Sigmoid colon (tissue), 7 donors: Measurements from ENCODE around the gene GPS1. TPM values are rescaled to one million over a fixed set of nuclear protein-coding genes. Genes with fewer than 3 reads are reported as not detected.

Source experiments
- DNase-seq: peaks from one replicate; pipeline ENCODE4 v3.0.0-alpha.2; 2019
- H3K27ac ChIP-seq, 4 donors: fragments of 200-600 bp; sonication (generic); one replicate each; pipeline ENCODE4 v1.5.1; 2016 to 2019; ENCODE audit warnings: mild to moderate bottlenecking in 1 of 4
- H3K27me3 ChIP-seq, 3 donors: fragments of 200-600 bp; sonication (generic); one replicate each; pipeline ENCODE4 v1.5.1; 2019; ENCODE audit warnings: mild to moderate bottlenecking in 1 of 3
- H3K36me3 ChIP-seq, 4 donors: fragments of 200-600 bp; sonication (generic); one replicate each; pipeline ENCODE4 v1.5.1; 2016 to 2019
- H3K4me1 ChIP-seq, 4 donors: fragments of 200-600 bp; sonication (generic); one replicate each; pipeline ENCODE4 v1.5.1; 2017 to 2019
- H3K4me3 ChIP-seq, 4 donors: fragments of 200-600 bp; sonication (generic); one replicate each; pipeline ENCODE4 v1.5.1; 2017 to 2019; ENCODE audit warnings: mild to moderate bottlenecking in 2 of 4, moderate library complexity in 1 of 4
- H3K9me3 ChIP-seq, 4 donors: fragments of 200-600 bp in 3 of 4; sonication (generic) in 3 of 4; one replicate each; pipeline versions ENCODE4 v1.5.1 to v1.6.1; 2013 to 2019
- CTCF ChIP-seq, 4 experiments: fragments of 450-650 bp in 3 of 4; fragments of 200-600 bp in 1 of 4; IDR thresholded peaks; one replicate each; pipeline ENCODE4 v1.5.1; 2016 to 2019; ENCODE audit warnings: antibody characterized with exemption in 4 of 4, mild to moderate bottlenecking in 3 of 4, moderate library complexity in 2 of 4
- EP300 ChIP-seq, 4 donors: sonication (generic); formaldehyde crosslinking; IDR thresholded peaks; one replicate each; pipeline ENCODE4 v1.6.1; 2017; ENCODE audit warnings: antibody characterized with exemption in 4 of 4
- POLR2A ChIP-seq, 2 donors: fragments of 450-650 bp; IDR thresholded peaks; one replicate each; pipeline ENCODE4 v1.6.1; 2016; ENCODE audit warnings: antibody characterized with exemption in 2 of 2, mild to moderate bottlenecking in 2 of 2, moderate library complexity in 2 of 2
- POLR2AphosphoS5 ChIP-seq, 4 donors: sonication (generic); formaldehyde crosslinking; IDR thresholded peaks; one replicate each; pipeline ENCODE4 v1.6.1; 2017; ENCODE audit warnings: antibody characterized with exemption in 4 of 4
- WGBS, 2 donors: extraction: QIAGEN DNeasy Blood & Tissue Kit; methylation state at CpG; one replicate each; pipeline ENCODE4 v1.1.7; 2013; 5-methylcytosine and 5-hydroxymethylcytosine counted together
- intact Hi-C: fragments of 100-400 bp; cut with DNase I; formaldehyde crosslinking; loops from one replicate; pipeline ENCODE4 v1.15.1; 2023
- polyA plus RNA-seq, 3 donors: library from polyadenylated mRNA; stranded (reverse); fragments of 200-250 nt; gene quantifications; one replicate each; pipeline ENCODE4 v1.2.3, GENCODE V29; 2013
- total RNA-seq, 4 donors: library from RNA; depleted of rRNA; stranded (reverse); fragments of >200 nt; gene quantifications; one replicate each; pipeline ENCODE4 v1.1.0, GENCODE V29; 2016
- donor health status: healthy with polysubstance abuse.
- donor health status: Bipolar disorder and iron deficiency.
- donor health status: healthy.

The GPS1 gene
- total and polyA plus RNA-seq, 7 donors: 64.6 to 83.6 (median 69.1) TPM

GRCh38 chr17:82101767-82102679 lies 50.3 kb downstream of the GPS1 start:
- no peaks in the 10 kb centered on the region for H3K9me3 ChIP-seq
- TF ChIP-seq POLR2AphosphoS5 (IDR thresholded peaks at IDR 0.05) (no peak), EP300 (IDR thresholded peaks at IDR 0.05) (no peak), POLR2A (IDR thresholded peaks at IDR 0.05) (no peak), CTCF (IDR thresholded peaks at IDR 0.05) (no peak)
- H3K27ac ChIP-seq: peak overlapping the region in 3 of 4 donors; percentile 88 to 98 (median 91)
- no peak for DNase-seq
- H3K4me1 ChIP-seq: peaks cover 0 to 56% (median 54%) of the 10 kb centered on the region in 4 donors
- no peak overlapping the region for H3K4me3 ChIP-seq
- no peaks in the 10 kb centered on the region for H3K27me3 ChIP-seq
- H3K36me3 ChIP-seq: no peaks in the 10 kb centered on the region
- intact Hi-C loops: loop anchor here (5.0 kb wide), 1 partner anchor 50 kb away; no protein-coding TSS in a partner anchor
- 52 to 69% methylated on average over 18 of the region's 18 CpGs for WGBS, 2 donors

GRCh38 chr17:82103553-82104451 lies 52.1 kb downstream of the GPS1 start:
- 36 to 63% methylated on average over 24 of the region's 24 CpGs for WGBS, 2 donors
- intact Hi-C loops: loop anchor here (5.0 kb wide), 1 partner anchor 48 kb away; no protein-coding TSS in a partner anchor
- peak; percentile 91 for DNase-seq

GRCh38 chr17:82104797-82105416 lies 53.2 kb downstream of the GPS1 start:
- no peak for DNase-seq
- no peak overlapping the region for H3K4me3 ChIP-seq
- H3K9me3 ChIP-seq: no peaks in the 10 kb centered on the region
- 88 to 95% methylated on average over 11 of the region's 11 CpGs for WGBS, 2 donors
- H3K27me3 ChIP-seq: no peaks in the 10 kb centered on the region
- H3K36me3 ChIP-seq: no peaks in the 10 kb centered on the region
- peak overlapping the region in 3 of 4 donors; percentile 81 to 91 (median 85) for H3K27ac ChIP-seq
- peaks cover 0 to 47% (median 38%) of the 10 kb centered on the region in 4 donors for H3K4me1 ChIP-seq
- intact Hi-C loops: loop anchor here (5.0 kb wide), 1 partner anchor 47 kb away; no protein-coding TSS in a partner anchor
- TF ChIP-seq POLR2AphosphoS5 (IDR thresholded peaks at IDR 0.05): no peak

More at GRCh38 chr17:82103553-82104451, 52.1 kb downstream of the GPS1 start:
- Histone ChIP-seq H3K36me3 (no peaks in the 10 kb centered on the region), H3K27ac (peak overlapping the region; percentile 66 to 91 (median 83)), H3K4me3 (no peak overlapping the region), H3K9me3 (no peaks in the 10 kb centered on the region), H3K27me3 (no peaks in the 10 kb centered on the region), H3K4me1 (peaks cover 0 to 57% (median 49%) of the 10 kb centered on the region in 4 donors)
- TF ChIP-seq CTCF (IDR thresholded peaks at IDR 0.05) (no peak), EP300 (IDR thresholded peaks at IDR 0.05) (peak in 1 of 4 donors; percentile 41), POLR2A (IDR thresholded peaks at IDR 0.05) (no peak), POLR2AphosphoS5 (IDR thresholded peaks at IDR 0.05) (peak in 2 of 4 donors; percentile 33 to 67)

GRCh38 chr17:82105417-82105881 lies 53.8 kb downstream of the GPS1 start:
- Histone ChIP-seq H3K27ac (peak overlapping the region in 2 of 4 donors; percentile 38 to 91), H3K36me3 (no peaks in the 10 kb centered on the region), H3K27me3 (no peaks in the 10 kb centered on the region), H3K4me1 (peaks cover 0 to 42% (median 37%) of the 10 kb centered on the region in 4 donors), H3K9me3 (no peaks in the 10 kb centered on the region), H3K4me3 (no peak overlapping the region)
- peak; percentile 64 for DNase-seq
- no peak for TF ChIP-seq POLR2A (IDR thresholded peaks at IDR 0.05)
- no peak for TF ChIP-seq CTCF (IDR thresholded peaks at IDR 0.05)
- no peak for TF ChIP-seq POLR2AphosphoS5 (IDR thresholded peaks at IDR 0.05)
- TF ChIP-seq EP300 (IDR thresholded peaks at IDR 0.05): no peak
- WGBS, 2 donors: 77 to 90% methylated on average over 13 of the region's 13 CpGs
- intact Hi-C loops: no loop called here
